CMK (cell line): ENCODE measurements around the gene RBM28.
"Not testable (repeated sequence)": the region's sequence is repeated elsewhere in the genome, so short reads cannot be mapped to it uniquely, and the experiment has no call there.

Experiments used
- DNase-seq: peaks from one replicate; pipeline ENCODE4 v3.0.0-alpha.2; 2010; ENCODE audit warnings: low read depth

The RBM28 gene

GRCh38 chr7:128350708-128351295, 7.1 kb upstream of the RBM28 start:
- no peak for DNase-seq

GRCh38 chr7:128349466-128349825, 5.7 kb upstream of the RBM28 start:
- DNase-seq: no peak

GRCh38 chr7:128347647-128348097, 4.0 kb upstream of the RBM28 start:
- no peak for DNase-seq

GRCh38 chr7:128344431-128344774, 695 bp upstream of the RBM28 start:
- no peak for DNase-seq

GRCh38 chr7:128341733-128342132, 2.0 kb downstream of the RBM28 start:
- no peak for DNase-seq

- no peak for DNase-seq
Observed at GRCh38 chr7:128335730-128336129, 8.0 kb downstream of the RBM28 start.

- no peak for DNase-seq
Observed at GRCh38 chr7:128324368-128324680, 19.4 kb downstream of the RBM28 start.

- no peak for DNase-seq
Observed at GRCh38 chr7:128323459-128324367, 20.0 kb downstream of the RBM28 start.

GRCh38 chr7:128323040-128323439, 20.7 kb downstream of the RBM28 start:
- no peak for DNase-seq

- DNase-seq: no peak
Observed at GRCh38 chr7:128322040-128322643, 21.6 kb downstream of the RBM28 start.

GRCh38 chr7:128321044-128321422, 22.7 kb downstream of the RBM28 start:
- no peak for DNase-seq

- no peak for DNase-seq
Observed at GRCh38 chr7:128318691-128319090, 25.0 kb downstream of the RBM28 start.

- no peak for DNase-seq
Observed at GRCh38 chr7:128311013-128311412, 32.7 kb downstream of the RBM28 start.

- no peak for DNase-seq
Observed at GRCh38 chr7:128310499-128310898, 33.2 kb downstream of the RBM28 start.

- no peak for DNase-seq
Observed at GRCh38 chr7:128309976-128310375, 33.7 kb downstream of the RBM28 start.

- no peak for DNase-seq
Observed at GRCh38 chr7:128309124-128309523, 34.6 kb downstream of the RBM28 start.

- no peak for DNase-seq
Observed at GRCh38 chr7:128307061-128307460, 36.6 kb downstream of the RBM28 start.

- DNase-seq: no peak
Observed at GRCh38 chr7:128304212-128304611, 39.5 kb downstream of the RBM28 start.

- no peak for DNase-seq
Observed at GRCh38 chr7:128303643-128304042, 40.1 kb downstream of the RBM28 start.

GRCh38 chr7:128303133-128303532, 40.6 kb downstream of the RBM28 start:
- no peak for DNase-seq

GRCh38 chr7:128302139-128302538, 41.6 kb downstream of the RBM28 start:
- DNase-seq: no peak

GRCh38 chr7:128299109-128299607, 44.5 kb downstream of the RBM28 start:
- DNase-seq: no peak

GRCh38 chr7:128298004-128298403, 45.7 kb downstream of the RBM28 start:
- DNase-seq: not testable (repeated sequence)
